HG03469 (cell line): ENCODE results near the gene TNFRSF18.
"Not testable (repeated sequence)": the region's sequence is repeated elsewhere in the genome, so short reads cannot be mapped to it uniquely, and the experiment has no call there.

Source experiments
- ATAC-seq: cut with Tn5 transposase; IDR thresholded peaks from one replicate; pipeline ENCODE4 v1.9.1; 2021; ENCODE audit warnings: mild to moderate bottlenecking, moderate library complexity, moderate number of reproducible peaks; ENCODE audit not compliant: unreplicated experiment

Gene TNFRSF18

DNA sequence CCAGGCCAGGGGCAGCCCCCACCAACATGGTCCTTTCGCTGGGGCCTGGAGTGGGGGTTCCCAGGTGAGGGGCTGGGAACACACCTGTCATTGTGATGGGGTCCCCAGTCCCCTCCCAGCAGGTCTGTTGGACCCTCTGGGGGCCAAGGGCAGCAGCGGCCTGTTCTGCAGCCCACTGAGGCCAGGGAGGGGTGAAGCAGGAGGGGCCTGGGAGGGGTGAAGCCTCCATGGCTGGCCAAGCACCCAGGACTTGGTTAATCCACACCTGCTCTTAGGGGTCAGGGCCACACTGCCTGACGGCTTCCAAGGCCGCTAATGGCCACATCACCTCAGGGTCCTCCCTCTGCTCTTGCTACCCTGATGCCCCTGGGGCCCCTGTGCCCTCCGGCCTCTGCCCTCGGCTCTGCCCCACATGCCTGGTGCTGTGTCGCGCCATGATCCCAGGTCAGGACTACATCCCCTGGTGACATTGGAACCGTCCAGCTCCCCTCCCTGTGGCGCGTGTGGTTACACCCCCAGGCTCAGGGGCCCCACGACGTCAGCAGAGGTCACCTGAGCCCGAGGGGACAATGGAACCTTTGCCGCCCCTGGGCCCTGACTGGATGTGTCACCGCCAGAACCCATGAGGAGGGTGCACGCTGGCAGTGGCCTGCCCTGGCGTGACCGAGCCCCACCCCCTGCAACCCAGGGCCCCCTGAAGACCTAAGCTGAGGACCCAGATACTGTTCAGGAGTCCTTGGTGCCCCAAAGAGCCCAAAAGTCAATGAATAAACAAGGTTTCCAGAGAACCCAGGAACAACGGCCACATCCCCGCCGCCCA lies 7.0 kb downstream of the TNFRSF18 start:
- no peak for ATAC-seq

DNA sequence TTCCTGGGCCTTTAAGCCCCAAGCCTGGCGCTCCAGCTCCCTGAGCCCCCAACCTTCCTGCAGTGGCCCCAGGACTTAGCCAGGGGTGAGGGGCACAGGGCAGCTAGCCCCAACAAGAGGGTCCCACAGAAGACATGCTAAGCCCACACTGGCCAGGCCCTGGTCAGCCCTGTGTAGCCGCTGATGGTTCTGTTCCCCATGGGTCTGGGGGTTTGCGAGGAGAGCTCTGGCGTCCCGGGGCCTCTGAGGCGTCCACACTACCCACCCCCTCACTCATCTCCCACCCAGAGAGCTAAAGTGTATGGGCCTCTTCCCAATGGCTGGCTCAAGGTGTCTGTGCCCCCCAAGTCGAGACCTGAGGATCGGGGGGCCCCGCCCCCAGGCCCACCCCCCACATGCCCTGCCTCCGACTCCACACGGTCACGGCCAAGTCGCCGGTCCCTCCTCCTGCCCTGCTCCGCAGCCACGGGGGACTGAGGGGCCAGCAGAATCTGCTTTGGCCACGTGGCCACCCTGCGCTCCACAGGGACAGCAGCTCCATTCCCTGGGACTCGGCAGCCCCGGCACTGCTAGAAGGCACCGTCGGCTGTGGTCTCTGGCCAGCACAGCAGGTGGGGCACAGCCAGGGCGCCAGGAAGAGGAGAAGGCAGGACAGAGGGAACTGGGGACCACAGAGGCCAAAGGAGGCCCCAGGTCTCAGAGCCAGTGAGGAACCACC lies 7.8 kb downstream of the TNFRSF18 start:
- ATAC-seq, result no peak

- no peak for ATAC-seq
Measured at GRCh38 chr1:1197551-1198422, 8.6 kb downstream of the TNFRSF18 start.

DNA sequence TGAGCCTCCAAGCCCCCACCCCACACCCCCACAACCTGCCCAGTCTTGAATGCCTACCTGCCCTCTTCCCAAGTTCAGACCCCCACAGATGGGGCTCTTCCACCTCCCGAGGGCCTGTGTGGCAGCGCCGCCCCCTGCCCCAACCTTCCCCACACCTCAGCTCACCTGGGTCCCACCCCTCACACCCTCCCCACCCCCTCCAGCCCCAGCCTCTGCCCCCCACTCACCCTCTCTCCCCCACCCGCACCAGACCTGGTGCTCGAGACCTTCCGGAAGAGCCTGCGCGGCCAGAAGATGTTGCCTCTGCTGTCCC lies 9.2 kb downstream of the TNFRSF18 start:
- ATAC-seq, result no peak

GRCh38 chr1:1196431-1197187 lies 9.8 kb downstream of the TNFRSF18 start:
- ATAC-seq, result no peak

- not testable (repeated sequence) for ATAC-seq
Measured at GRCh38 chr1:1195726-1196125, 10.7 kb downstream of the TNFRSF18 start.

DNA sequence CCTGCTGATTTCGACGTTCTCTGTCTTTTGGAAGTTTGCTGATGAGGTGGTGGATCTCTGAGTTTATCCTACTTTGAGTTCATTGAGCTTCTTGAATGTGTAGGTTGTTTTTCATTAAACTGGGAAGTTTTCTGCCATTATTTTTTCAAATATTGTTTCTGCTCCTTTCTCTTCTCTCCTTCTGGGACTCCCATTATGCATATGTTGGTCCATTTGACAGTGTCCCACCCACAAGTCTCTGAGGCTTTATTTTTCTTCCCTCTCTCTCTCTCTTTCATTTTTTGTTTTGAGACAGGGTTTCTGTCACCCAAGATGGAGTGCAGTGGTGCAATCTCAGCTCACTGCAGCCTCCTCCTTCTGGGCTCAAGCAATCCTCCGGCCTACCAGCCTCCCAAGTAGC lies 11.7 kb downstream of the TNFRSF18 start:
- no peak for ATAC-seq

DNA sequence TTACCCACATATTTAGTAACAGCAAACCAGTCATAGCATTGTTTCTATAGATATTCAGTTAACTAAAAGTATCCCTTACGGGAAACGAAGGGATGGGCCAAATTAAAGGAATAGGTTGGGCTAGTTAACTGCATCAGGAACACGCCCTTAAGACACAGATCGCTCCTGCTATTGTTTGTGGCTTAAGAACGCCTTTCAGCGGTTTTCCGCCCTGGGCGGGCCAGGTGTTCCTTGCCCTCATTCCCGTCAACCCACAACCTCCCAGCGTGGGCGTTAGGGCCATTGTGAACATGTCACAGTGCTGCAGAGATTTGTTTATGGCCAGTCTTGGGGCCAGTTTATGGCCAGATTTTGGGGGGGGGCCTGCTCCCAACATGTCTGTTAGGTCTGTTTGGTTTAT lies 14.7 kb downstream of the TNFRSF18 start:
- no peak for ATAC-seq

DNA sequence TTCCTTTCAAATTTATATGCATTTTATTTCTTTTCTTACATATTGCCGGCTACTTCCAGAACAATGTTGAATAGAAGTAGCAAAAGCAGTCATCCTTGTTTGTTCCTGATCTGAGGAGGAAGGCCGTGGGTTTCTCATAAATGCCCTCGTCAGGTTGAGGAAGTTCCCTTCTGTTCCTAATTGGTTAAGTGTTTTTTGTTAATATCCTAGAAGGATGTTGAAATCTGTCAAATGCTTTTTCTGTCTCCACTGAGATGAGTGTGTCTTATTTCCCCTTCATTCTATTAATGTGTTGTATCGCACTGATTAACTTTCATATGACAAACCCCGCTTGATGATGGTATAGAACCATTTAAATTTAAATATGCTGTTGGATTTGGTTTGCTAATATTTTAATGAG lies 17.3 kb downstream of the TNFRSF18 start:
- no peak for ATAC-seq

GRCh38 chr1:1187938-1188337 lies 18.5 kb downstream of the TNFRSF18 start:
- no peak for ATAC-seq

DNA sequence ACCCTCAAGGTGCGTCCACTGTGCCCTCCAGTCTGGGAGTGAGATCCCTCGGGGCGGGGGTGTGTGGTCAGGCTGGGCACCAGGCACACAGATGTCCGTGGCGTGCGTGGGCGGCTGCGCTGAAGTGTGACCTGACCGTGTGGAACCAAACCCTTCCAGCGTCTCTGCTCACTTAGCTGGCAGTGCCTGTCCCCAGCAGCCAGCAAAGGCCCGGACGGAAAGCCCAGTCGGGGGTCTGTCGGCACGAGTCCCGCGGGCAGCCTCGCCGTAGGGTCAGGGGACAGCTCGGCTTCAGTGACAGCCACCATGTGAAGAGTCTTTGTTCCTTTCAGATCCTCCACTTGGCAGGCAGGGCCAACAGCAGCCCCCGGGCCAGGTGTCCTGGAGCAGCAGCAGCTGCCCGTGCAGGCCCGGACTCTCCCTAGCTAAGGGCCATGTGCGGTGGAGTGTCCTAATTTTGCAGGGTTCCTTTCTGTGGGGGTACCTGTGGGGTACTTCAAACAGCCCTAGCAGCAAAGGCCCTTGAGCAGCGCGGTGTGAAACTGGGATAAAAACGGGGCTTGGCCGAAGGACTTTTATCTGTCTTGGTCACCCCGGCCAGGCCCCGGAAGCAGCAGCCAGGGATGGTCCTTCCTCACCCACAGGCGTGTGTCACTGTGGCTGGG lies 21.2 kb downstream of the TNFRSF18 start:
- ATAC-seq, result no peak

- no peak for ATAC-seq
Measured at GRCh38 chr1:1183833-1184775, 22.3 kb downstream of the TNFRSF18 start.

DNA sequence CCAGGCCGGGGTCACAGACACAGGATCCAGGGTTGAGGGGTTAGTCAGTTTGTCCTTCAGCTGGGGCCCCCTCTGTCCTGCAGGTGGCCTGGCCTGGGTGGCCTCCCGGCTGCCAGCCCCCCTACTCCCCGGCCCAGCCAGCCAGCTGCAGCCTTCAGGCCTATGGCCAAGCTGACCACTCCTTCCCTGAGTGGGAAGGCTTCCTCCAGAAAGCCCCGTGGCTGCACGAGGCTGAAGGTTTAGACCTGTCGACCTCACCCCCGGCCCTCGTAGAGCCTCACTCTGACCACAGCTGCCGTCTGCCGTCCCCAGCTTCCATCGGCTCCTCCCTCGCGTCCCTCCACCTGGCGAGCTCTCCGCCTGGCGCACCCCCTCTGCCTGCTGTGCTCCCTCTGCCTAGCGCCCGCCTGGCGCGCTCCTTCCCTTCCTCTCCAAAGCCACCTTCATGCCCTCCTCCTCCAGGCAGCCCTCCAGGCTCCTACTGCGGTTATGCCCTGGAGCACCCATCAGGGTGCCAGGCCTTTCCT lies 23.1 kb downstream of the TNFRSF18 start:
- ATAC-seq, result no peak

- no peak for ATAC-seq
Measured at GRCh38 chr1:1182491-1183220, 23.7 kb downstream of the TNFRSF18 start.

DNA sequence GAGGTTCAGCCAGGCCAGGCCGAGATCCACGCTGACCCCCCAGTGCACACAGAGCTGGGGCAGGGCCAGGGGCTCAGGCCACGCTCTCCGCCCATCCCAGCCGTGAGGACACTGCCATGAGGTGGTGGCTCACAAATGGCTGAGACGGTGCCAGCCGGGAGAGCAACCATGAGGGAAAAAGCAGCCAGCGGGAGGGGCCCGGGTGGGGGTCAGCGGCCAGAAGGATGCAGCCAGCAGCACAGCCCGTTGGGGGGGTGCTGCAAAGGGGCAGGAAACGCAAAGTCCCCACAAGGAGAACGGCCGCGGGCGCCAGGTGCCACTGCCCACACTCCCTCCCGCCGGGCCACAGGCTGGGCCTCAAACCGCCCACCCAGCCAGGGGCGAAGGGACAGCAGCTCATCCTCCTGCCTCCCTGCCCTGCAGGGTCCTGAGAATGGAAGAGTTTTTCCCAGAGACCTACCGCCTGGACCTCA lies 24.4 kb downstream of the TNFRSF18 start:
- no peak for ATAC-seq

- ATAC-seq, result no peak
Measured at GRCh38 chr1:1181129-1181937, 25.1 kb downstream of the TNFRSF18 start.
